ENCODE data around the gene FAM210A.

The FAM210A gene

GRCh38 chr18:13616041-13616440, 110.3 kb downstream of the FAM210A start:
- no peak for TF ChIP-seq CTCF (IDR thresholded peaks at IDR 0.05; ENCODE audit: low read depth, low read length, missing control alignments)
- DNase-seq (ENCODE audit: extremely low read depth, low read depth) = no peak
- H3K4me3 ChIP-seq (replicated peaks; ENCODE audit: low read depth, low read length) = no peak overlapping the region

- H3K4me3 ChIP-seq (replicated peaks; ENCODE audit: low read depth, low read length) = no peak overlapping the region
- no peak for TF ChIP-seq CTCF (IDR thresholded peaks at IDR 0.05; ENCODE audit: low read depth, low read length, missing control alignments)
- no peak for DNase-seq (ENCODE audit: extremely low read depth, low read depth)
Measured at GRCh38 chr18:13615432-13615861, 110.9 kb downstream of the FAM210A start.

GRCh38 chr18:13614641-13615288, 111.6 kb downstream of the FAM210A start:
- H3K4me3 ChIP-seq (replicated peaks; ENCODE audit: low read depth, low read length) = no peak overlapping the region
- no peak for DNase-seq (ENCODE audit: extremely low read depth, low read depth)
- no peak for TF ChIP-seq CTCF (IDR thresholded peaks at IDR 0.05; ENCODE audit: low read depth, low read length, missing control alignments)

GRCh38 chr18:13613591-13614501, 112.5 kb downstream of the FAM210A start:
- no peak overlapping the region for H3K4me3 ChIP-seq (replicated peaks; ENCODE audit: low read depth, low read length)
- no peak for TF ChIP-seq CTCF (IDR thresholded peaks at IDR 0.05; ENCODE audit: low read depth, low read length, missing control alignments)
- no peak for DNase-seq (ENCODE audit: extremely low read depth, low read depth)
